ENCODE measurements around the gene MRPL16.

- no peak for TF ChIP-seq CTCF (conservative IDR thresholded peaks at IDR 0.05)
- TF ChIP-seq ZFX (IDR thresholded peaks at IDR 0.05) = no peak
These were observed 40.8 kb downstream of the MRPL16 start for GRCh38 chr11:59769828-59770227.
